Heart left ventricle (tissue), 13 donors: ENCODE results near the gene FUS.

Experiments used
- POLR2A ChIP-seq, 2 donors: fragments of 450-650 bp; IDR thresholded peaks; one replicate each; pipeline ENCODE4 v1.6.1; 2017; ENCODE audit warnings: antibody characterized with exemption in 2 of 2, mild to moderate bottlenecking in 2 of 2, moderate library complexity in 2 of 2
- TF ChIP-seq, protein P1 (sequence below), 12 donors: fragments of 200-600 bp; sonication (generic) in 4 of 12; IDR thresholded peaks; one replicate each; pipeline versions ENCODE4 v1.5.0 to v1.8.0; 2018 to 2022; ENCODE audit warnings: antibody characterized with exemption in 12 of 12, mild to moderate bottlenecking in 5 of 12
- donor health status: ischemic (EF 13 %, LVEDD 7.1; RV severe dilation, severe dysfunction).
- donor health status: DM: no; HTN: yes; CAD: no.
- donor health status: DM: no; HTN: no; CAD: no.
- donor health status: ischemic (EF 25% LVEDD 6.9; RV normal size, moderate dysfunction).
- donor health status: ischemic (EF 25% LVEDD 5.7; RV mildly dilated, moderate dysfunction).
- donor health status: ischemic (EF 35%, LVEDD 5.7; RV mildly dilated, moderate dysfunction).
- donor health status: nonischemic (EF 11% LVEDD 7.7; RV severe dilation, severe dysfunction).
- donor health status: DM: yes; HTN: yes; CAD: no.
- donor health status: PGD.
- donor health status: ischemic (EF 29% LVEDD 5.4; RV normal size, mild dysfunction).
- donor health status: nonischemic (EF 23%, LVEDD 6.1; RV moderate dilation, normal function).

DNA sequence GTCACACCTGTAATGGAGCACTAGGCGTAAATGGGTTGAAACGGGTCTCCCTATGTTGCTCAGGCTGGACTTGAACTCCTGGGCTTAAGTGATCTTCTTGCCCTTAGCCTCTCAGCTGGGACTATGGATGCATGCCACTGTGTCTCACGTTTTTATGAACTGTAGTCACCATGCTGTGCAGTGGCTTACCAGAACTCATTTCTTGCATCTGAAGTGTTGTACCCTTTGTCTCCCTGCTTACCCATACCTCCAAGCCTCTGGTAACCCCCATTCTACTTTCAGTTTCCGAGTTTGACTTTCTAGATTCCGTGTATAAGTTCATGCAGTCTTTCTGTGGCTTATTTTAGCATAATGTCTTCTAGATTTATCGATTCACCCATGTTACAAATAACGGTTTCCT lies 15.0 kb downstream of the FUS start:
- TF ChIP-seq, protein P1, sequence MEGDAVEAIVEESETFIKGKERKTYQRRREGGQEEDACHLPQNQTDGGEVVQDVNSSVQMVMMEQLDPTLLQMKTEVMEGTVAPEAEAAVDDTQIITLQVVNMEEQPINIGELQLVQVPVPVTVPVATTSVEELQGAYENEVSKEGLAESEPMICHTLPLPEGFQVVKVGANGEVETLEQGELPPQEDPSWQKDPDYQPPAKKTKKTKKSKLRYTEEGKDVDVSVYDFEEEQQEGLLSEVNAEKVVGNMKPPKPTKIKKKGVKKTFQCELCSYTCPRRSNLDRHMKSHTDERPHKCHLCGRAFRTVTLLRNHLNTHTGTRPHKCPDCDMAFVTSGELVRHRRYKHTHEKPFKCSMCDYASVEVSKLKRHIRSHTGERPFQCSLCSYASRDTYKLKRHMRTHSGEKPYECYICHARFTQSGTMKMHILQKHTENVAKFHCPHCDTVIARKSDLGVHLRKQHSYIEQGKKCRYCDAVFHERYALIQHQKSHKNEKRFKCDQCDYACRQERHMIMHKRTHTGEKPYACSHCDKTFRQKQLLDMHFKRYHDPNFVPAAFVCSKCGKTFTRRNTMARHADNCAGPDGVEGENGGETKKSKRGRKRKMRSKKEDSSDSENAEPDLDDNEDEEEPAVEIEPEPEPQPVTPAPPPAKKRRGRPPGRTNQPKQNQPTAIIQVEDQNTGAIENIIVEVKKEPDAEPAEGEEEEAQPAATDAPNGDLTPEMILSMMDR (IDR thresholded peaks at IDR 0.05), result no peak
- no peak for TF ChIP-seq POLR2A (IDR thresholded peaks at IDR 0.05)
